K562 (cell line): ENCODE data around the gene XIRP1. TPM values are rescaled to one million over a fixed set of nuclear protein-coding genes. Genes with fewer than 3 reads are reported as not detected.

Experiments used
- BCL6 ChIP-seq: fragments of 250-450 bp; sonication (Bioruptor Pico); IDR thresholded peaks from 2 replicates; pipeline ENCODE4 v1.4.0; 2020
- CHD1 ChIP-seq: fragments of 200-600 bp; sonication (generic); IDR thresholded peaks from one replicate; pipeline ENCODE4 v1.6.1; 2012; ENCODE audit warnings: mild to moderate bottlenecking, moderate library complexity, low read length, inconsistent platforms
- CREM ChIP-seq: IDR thresholded peaks from 2 replicates; pipeline ENCODE4 v1.6.1; 2014; ENCODE audit warnings: antibody characterized with exemption, low read depth
- EGR1 ChIP-seq: fragments of 450-650 bp; conservative IDR thresholded peaks from 2 replicates; pipeline ENCODE4 v1.6.1; 2017; ENCODE audit warnings: mild to moderate bottlenecking
- NCOA1 ChIP-seq: fragments of 450-650 bp; IDR thresholded peaks from 2 replicates; pipeline ENCODE4 v1.6.1; 2016; ENCODE audit warnings: low read depth
- SMARCB1 ChIP-seq: IDR thresholded peaks from 2 replicates; pipeline ENCODE4 v1.6.1; 2011; ENCODE audit warnings: improper control_type of control experiment, low read depth; ENCODE audit not compliant: insufficient read length
- SMC3 ChIP-seq: conservative IDR thresholded peaks from 2 replicates; pipeline ENCODE4 v1.6.1; 2011; ENCODE audit warnings: low read depth, low read length, improper control_type of control experiment; ENCODE audit not compliant: insufficient read depth
- TAF1 ChIP-seq: IDR thresholded peaks from 2 replicates; pipeline ENCODE4 v1.6.1; 2011; ENCODE audit warnings: mild to moderate bottlenecking, low read length, moderate library complexity; ENCODE audit not compliant: insufficient read depth, control insufficient read depth, severe bottlenecking; ENCODE audit errors: extremely low read depth
- TEAD1 ChIP-seq, 2 experiments: fragments of 450-650 bp in 1 of 2; sonication (generic) in 1 of 2; formaldehyde crosslinking; IDR thresholded peaks; 2 replicates each; pipeline versions ENCODE4 v1.4.0 to v1.8.0; 2020 to 2022; ENCODE audit warnings: mild to moderate bottlenecking in 2 of 2, missing genetic modification reagents in 1 of 2
- TGIF2 ChIP-seq: sonication (generic); formaldehyde crosslinking; IDR thresholded peaks from 2 replicates; pipeline ENCODE4 v1.8.1; 2022; ENCODE audit warnings: mild to moderate bottlenecking, missing genetic modification reagents, moderate library complexity
- ZFP30 ChIP-seq: fragments of 250-450 bp; sonication (Bioruptor Pico); IDR thresholded peaks from 2 replicates; pipeline ENCODE4 v1.8.0; 2022; ENCODE audit warnings: moderate library complexity, mild to moderate bottlenecking, inconsistent platforms, borderline replicate concordance
- ZNF324 ChIP-seq: fragments of 250-450 bp; sonication (Bioruptor Pico); IDR thresholded peaks from 2 replicates; pipeline ENCODE4 v1.4.0; 2020; ENCODE audit warnings: mild to moderate bottlenecking
- ZNF507 ChIP-seq: conservative IDR thresholded peaks from 2 replicates; pipeline ENCODE4 v1.6.1; 2017; ENCODE audit warnings: missing genetic modification characterization, missing compliant biosample characterization
- ZNF76 ChIP-seq: fragments of 250-450 bp; sonication (Bioruptor Pico); IDR thresholded peaks from 2 replicates; pipeline ENCODE4 v1.4.0; 2020; ENCODE audit warnings: mild to moderate bottlenecking, moderate library complexity, borderline replicate concordance
- polyA plus RNA-seq, 8 experiments: library from polyadenylated mRNA; depleted of rRNA in 4 of 8; stranded (reverse) in 5 of 8; unstranded in 3 of 8; fragments of >200 nt; fragmentation: Nextera tagmentation in 2 of 8; fragmentation: Illumina TruSeq in 1 of 8; extraction: Ambion mirVana in 2 of 8; extraction: Trizol in 1 of 8; gene quantifications; 2 replicates each; pipeline versions ENCODE4 v1.2.1 to v1.2.3, GENCODE V29; 2011 to 2014; ENCODE audit warnings: inconsistent platforms in 1 of 8, missing spikeins in 1 of 8
- total RNA-seq, 7 experiments: library from RNA; depleted of rRNA in 6 of 7; stranded (reverse); fragments of >200 nt in 6 of 7; fragmentation: Illumina TruSeq in 2 of 7; extraction: Trizol in 2 of 7; gene quantifications; 2 replicates each; pipeline versions ENCODE4 v1.2.1 to v1.2.3, GENCODE V29; 2011 to 2021; ENCODE audit warnings: low replicate concordance in 1 of 7
- TF ChIP-seq, protein P1 (sequence below): fragments of 250-450 bp; sonication (Bioruptor Pico); IDR thresholded peaks from 2 replicates; pipeline ENCODE4 v1.5.0; 2022; ENCODE audit warnings: mild to moderate bottlenecking
- TF ChIP-seq, protein P2 (sequence below): fragments of 200-600 bp; sonication (generic); IDR thresholded peaks from one replicate; pipeline ENCODE4 v1.6.1; 2012; ENCODE audit warnings: mild to moderate bottlenecking, low read depth, low read length, inconsistent platforms

XIRP1 gene
- total and polyA plus RNA-seq, 9 of the 15 experiments (the other 6 are each of a cell fraction or from before 2014, with no cell fraction given) = 0.03 to 0.27 (median 0.08) TPM; not detected in 3

DNA sequence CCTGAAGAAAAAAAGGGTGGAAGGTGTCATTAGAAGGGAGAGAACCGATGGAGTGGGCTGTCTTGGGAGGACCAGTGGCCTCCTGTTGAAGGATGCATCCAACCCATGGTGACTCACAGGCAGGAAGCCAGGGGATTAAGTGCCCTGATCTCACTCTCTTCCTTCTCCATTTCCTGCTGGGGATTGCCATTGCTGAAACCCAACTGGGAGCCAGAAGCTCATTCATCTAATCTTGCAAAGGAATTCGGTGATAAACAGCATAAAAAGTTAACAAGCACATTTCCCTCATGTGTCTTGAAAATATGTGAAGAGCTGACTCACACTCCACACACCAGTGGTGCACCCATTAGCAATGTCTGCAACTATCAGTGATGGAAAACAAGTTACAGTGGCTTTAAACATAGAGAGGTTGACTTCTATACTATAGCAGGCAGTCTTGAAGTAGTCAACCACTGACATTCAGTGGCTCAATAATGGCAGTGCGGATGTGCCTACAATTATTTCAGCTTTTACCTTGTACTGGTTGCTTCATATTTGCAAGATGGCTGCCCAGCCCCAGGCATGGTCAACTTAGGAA, 26.2 kb downstream of the XIRP1 start (continued):
- TF ChIP-seq TAF1 = no peak
- TF ChIP-seq NCOA1 = no peak
- TF ChIP-seq, protein P1, sequence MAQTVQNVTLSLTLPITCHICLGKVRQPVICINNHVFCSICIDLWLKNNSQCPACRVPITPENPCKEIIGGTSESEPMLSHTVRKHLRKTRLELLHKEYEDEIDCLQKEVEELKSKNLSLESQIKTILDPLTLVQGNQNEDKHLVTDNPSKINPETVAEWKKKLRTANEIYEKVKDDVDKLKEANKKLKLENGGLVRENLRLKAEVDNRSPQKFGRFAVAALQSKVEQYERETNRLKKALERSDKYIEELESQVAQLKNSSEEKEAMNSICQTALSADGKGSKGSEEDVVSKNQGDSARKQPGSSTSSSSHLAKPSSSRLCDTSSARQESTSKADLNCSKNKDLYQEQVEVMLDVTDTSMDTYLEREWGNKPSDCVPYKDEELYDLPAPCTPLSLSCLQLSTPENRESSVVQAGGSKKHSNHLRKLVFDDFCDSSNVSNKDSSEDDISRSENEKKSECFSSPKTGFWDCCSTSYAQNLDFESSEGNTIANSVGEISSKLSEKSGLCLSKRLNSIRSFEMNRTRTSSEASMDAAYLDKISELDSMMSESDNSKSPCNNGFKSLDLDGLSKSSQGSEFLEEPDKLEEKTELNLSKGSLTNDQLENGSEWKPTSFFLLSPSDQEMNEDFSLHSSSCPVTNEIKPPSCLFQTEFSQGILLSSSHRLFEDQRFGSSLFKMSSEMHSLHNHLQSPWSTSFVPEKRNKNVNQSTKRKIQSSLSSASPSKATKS (CRISPR knock-in tag) = no peak
- no peak for TF ChIP-seq TEAD1 (CRISPR knock-in tag; IDR thresholded peaks at IDR 0.05)
- no peak for TF ChIP-seq ZNF76 (CRISPR knock-in tag)
- no peak for TF ChIP-seq ZFP30 (CRISPR knock-in tag)
- no peak for TF ChIP-seq BCL6 (CRISPR knock-in tag)
- TF ChIP-seq ZNF324 (CRISPR knock-in tag) = no peak
- no peak for TF ChIP-seq SMARCB1
- TF ChIP-seq CREM = 0 out of 2 replicates have a peak, but pooled peaks have one; percentile 27
- TF ChIP-seq CHD1 = no peak
- no peak for TF ChIP-seq SMC3
- TF ChIP-seq EGR1 = no peak
- TF ChIP-seq, protein P2, sequence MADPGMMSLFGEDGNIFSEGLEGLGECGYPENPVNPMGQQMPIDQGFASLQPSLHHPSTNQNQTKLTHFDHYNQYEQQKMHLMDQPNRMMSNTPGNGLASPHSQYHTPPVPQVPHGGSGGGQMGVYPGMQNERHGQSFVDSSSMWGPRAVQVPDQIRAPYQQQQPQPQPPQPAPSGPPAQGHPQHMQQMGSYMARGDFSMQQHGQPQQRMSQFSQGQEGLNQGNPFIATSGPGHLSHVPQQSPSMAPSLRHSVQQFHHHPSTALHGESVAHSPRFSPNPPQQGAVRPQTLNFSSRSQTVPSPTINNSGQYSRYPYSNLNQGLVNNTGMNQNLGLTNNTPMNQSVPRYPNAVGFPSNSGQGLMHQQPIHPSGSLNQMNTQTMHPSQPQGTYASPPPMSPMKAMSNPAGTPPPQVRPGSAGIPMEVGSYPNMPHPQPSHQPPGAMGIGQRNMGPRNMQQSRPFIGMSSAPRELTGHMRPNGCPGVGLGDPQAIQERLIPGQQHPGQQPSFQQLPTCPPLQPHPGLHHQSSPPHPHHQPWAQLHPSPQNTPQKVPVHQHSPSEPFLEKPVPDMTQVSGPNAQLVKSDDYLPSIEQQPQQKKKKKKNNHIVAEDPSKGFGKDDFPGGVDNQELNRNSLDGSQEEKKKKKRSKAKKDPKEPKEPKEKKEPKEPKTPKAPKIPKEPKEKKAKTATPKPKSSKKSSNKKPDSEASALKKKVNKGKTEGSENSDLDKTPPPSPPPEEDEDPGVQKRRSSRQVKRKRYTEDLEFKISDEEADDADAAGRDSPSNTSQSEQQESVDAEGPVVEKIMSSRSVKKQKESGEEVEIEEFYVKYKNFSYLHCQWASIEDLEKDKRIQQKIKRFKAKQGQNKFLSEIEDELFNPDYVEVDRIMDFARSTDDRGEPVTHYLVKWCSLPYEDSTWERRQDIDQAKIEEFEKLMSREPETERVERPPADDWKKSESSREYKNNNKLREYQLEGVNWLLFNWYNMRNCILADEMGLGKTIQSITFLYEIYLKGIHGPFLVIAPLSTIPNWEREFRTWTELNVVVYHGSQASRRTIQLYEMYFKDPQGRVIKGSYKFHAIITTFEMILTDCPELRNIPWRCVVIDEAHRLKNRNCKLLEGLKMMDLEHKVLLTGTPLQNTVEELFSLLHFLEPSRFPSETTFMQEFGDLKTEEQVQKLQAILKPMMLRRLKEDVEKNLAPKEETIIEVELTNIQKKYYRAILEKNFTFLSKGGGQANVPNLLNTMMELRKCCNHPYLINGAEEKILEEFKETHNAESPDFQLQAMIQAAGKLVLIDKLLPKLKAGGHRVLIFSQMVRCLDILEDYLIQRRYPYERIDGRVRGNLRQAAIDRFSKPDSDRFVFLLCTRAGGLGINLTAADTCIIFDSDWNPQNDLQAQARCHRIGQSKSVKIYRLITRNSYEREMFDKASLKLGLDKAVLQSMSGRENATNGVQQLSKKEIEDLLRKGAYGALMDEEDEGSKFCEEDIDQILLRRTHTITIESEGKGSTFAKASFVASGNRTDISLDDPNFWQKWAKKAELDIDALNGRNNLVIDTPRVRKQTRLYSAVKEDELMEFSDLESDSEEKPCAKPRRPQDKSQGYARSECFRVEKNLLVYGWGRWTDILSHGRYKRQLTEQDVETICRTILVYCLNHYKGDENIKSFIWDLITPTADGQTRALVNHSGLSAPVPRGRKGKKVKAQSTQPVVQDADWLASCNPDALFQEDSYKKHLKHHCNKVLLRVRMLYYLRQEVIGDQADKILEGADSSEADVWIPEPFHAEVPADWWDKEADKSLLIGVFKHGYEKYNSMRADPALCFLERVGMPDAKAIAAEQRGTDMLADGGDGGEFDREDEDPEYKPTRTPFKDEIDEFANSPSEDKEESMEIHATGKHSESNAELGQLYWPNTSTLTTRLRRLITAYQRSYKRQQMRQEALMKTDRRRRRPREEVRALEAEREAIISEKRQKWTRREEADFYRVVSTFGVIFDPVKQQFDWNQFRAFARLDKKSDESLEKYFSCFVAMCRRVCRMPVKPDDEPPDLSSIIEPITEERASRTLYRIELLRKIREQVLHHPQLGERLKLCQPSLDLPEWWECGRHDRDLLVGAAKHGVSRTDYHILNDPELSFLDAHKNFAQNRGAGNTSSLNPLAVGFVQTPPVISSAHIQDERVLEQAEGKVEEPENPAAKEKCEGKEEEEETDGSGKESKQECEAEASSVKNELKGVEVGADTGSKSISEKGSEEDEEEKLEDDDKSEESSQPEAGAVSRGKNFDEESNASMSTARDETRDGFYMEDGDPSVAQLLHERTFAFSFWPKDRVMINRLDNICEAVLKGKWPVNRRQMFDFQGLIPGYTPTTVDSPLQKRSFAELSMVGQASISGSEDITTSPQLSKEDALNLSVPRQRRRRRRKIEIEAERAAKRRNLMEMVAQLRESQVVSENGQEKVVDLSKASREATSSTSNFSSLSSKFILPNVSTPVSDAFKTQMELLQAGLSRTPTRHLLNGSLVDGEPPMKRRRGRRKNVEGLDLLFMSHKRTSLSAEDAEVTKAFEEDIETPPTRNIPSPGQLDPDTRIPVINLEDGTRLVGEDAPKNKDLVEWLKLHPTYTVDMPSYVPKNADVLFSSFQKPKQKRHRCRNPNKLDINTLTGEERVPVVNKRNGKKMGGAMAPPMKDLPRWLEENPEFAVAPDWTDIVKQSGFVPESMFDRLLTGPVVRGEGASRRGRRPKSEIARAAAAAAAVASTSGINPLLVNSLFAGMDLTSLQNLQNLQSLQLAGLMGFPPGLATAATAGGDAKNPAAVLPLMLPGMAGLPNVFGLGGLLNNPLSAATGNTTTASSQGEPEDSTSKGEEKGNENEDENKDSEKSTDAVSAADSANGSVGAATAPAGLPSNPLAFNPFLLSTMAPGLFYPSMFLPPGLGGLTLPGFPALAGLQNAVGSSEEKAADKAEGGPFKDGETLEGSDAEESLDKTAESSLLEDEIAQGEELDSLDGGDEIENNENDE = no peak
- TF ChIP-seq TGIF2 (CRISPR knock-in tag) = no peak
- TF ChIP-seq ZNF507 = no peak
